ENCODE data around the gene FOXK1. TPM values are rescaled to one million over a fixed set of nuclear protein-coding genes. Genes with fewer than 3 reads are reported as not detected.

The FOXK1 gene
- total and polyA plus RNA-seq, 7 donors: 1.8 to 47.1 (median 17.1) TPM

DNA sequence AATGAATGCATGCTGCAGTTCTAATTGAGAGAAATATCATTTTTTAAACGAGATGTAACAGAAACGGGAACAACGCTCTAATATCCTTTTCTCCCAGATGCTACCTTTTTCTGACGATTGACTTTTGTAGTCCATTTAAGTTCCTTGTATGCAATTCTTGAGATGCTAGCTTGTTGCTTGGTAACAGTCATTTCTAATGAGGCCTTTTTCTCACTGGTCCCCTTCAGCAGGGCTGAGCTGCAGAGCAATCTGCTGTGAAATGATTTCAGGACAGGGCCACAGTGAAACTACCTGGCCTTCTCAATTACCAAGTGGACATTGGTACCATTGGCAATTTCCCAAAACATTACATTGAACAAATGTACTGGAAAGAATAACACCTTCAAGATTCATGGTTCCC lies 26.2 kb upstream of the FOXK1 start:
- intact Hi-C loops (cut with DNase I): no loop called here
- Histone ChIP-seq H3K4me1 (peaks cover 0 to 6% (median 5%) of the 10 kb centered on the region in 4 donors), H3K36me3 (no peaks in the 10 kb centered on the region), H3K4me3 (no peak overlapping the region), H3K27me3 (no peaks in the 10 kb centered on the region), H3K9me3 (peaks cover 0 to 15% (median 0%) of the 10 kb centered on the region in 4 donors), H3K27ac (no peak overlapping the region)
- TF ChIP-seq POLR2A (IDR thresholded peaks at IDR 0.05) (no peak), EP300 (IDR thresholded peaks at IDR 0.05) (no peak), POLR2AphosphoS5 (IDR thresholded peaks at IDR 0.05) (no peak)
- TF ChIP-seq, protein P1, sequence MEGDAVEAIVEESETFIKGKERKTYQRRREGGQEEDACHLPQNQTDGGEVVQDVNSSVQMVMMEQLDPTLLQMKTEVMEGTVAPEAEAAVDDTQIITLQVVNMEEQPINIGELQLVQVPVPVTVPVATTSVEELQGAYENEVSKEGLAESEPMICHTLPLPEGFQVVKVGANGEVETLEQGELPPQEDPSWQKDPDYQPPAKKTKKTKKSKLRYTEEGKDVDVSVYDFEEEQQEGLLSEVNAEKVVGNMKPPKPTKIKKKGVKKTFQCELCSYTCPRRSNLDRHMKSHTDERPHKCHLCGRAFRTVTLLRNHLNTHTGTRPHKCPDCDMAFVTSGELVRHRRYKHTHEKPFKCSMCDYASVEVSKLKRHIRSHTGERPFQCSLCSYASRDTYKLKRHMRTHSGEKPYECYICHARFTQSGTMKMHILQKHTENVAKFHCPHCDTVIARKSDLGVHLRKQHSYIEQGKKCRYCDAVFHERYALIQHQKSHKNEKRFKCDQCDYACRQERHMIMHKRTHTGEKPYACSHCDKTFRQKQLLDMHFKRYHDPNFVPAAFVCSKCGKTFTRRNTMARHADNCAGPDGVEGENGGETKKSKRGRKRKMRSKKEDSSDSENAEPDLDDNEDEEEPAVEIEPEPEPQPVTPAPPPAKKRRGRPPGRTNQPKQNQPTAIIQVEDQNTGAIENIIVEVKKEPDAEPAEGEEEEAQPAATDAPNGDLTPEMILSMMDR (IDR thresholded peaks at IDR 0.05): no peak
- WGBS, 2 donors: 73 to 91% methylated on average over 4 of the region's 4 CpGs
- DNase-seq: no peak

- H3K9me3 ChIP-seq: peaks cover 0 to 15% (median 0%) of the 10 kb centered on the region in 4 donors
- no peak overlapping the region for H3K4me3 ChIP-seq
- H3K27ac ChIP-seq: no peak overlapping the region
- peaks cover 0 to 14% (median 9%) of the 10 kb centered on the region in 4 donors for H3K4me1 ChIP-seq
- no peaks in the 10 kb centered on the region for H3K27me3 ChIP-seq
- DNase-seq: no peak
- no peaks in the 10 kb centered on the region for H3K36me3 ChIP-seq
- intact Hi-C loops (cut with DNase I): no loop called here
- WGBS, 2 donors: 64 to 81% methylated on average over 4 of the region's 4 CpGs
- TF ChIP-seq, protein P1 (IDR thresholded peaks at IDR 0.05): no peak
- TF ChIP-seq EP300 (IDR thresholded peaks at IDR 0.05): no peak
Measured at GRCh38 chr7:4657640-4658417, 24.3 kb upstream of the FOXK1 start.

DNA sequence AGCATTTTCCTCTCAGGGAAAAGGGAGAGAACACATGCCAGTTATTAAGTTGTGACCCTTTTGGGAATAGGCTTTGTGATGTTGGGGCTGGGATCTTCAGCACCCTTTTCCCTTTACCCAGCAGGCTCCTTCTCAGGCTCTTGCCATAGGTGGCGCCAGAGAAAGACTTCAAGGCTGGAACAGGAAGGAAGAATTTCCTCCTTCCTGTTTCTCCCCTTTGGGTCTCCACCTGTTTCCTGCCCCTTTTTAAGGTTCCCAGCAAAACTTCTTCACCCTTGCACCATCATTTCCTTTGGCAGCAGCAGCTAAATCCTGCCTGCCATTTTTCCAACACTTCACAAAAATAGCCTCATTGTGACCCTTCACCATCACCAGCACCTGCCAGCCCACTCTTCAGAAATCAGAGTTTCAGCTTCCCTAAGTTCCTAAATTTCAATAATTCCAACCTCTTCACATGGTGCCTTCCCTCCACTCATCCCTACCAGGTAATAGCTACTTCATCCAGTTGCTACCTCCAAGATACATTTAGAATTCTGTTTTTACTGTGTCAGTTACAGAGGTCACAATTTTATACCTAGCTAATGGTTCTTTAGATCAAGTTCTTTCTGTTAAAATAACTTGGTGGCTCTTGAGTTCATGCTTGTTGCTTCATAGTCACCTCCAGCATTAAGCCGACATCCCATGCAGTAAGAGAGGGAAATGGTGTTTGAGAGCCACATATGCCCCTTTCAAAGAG lies 22.4 kb upstream of the FOXK1 start:
- Histone ChIP-seq H3K27me3 (no peaks in the 10 kb centered on the region), H3K27ac (no peak overlapping the region), H3K9me3 (peaks cover 0 to 15% (median 0%) of the 10 kb centered on the region in 4 donors), H3K36me3 (no peaks in the 10 kb centered on the region), H3K4me3 (no peak overlapping the region), H3K4me1 (peaks cover 0 to 14% (median 9%) of the 10 kb centered on the region in 4 donors)
- 88 to 91% methylated on average over 2 of the region's 2 CpGs for WGBS, 2 donors
- DNase-seq: no peak
- TF ChIP-seq POLR2A (IDR thresholded peaks at IDR 0.05) (no peak), POLR2AphosphoS5 (IDR thresholded peaks at IDR 0.05) (no peak), EP300 (IDR thresholded peaks at IDR 0.05) (no peak)
- TF ChIP-seq, protein P1 (IDR thresholded peaks at IDR 0.05): no peak
- intact Hi-C loops (cut with DNase I): loop anchor here (2.0 kb wide), 1 partner anchor 17 kb away; no protein-coding TSS in a partner anchor

DNA sequence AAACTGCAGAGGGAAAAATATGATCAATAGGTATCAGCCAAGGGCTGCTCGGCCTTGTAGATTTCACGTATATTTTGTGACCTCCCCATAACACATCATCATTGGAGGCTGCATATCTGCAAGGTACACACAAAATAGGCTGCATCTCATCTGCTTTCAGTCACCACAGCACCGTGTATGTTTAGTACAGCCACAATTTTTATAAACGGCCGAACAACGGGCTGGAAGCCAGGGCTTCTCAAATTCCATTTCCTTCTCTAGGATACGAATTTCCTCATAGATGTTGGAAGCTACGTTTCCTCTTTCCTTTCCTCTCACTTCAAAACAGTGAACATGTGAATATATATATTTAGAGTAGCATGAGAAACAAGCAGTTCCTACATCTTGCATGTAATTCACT lies 20.2 kb upstream of the FOXK1 start:
- peak overlapping the region; percentile 40 to 67 (median 58) for H3K27ac ChIP-seq
- H3K4me1 ChIP-seq: peaks cover 0 to 28% (median 21%) of the 10 kb centered on the region in 4 donors
- TF ChIP-seq, protein P1 (IDR thresholded peaks at IDR 0.05): no peak
- peak in 1 of 4 donors; percentile 10 for TF ChIP-seq POLR2AphosphoS5 (IDR thresholded peaks at IDR 0.05)
- peak; percentile 75 for DNase-seq
- H3K36me3 ChIP-seq: no peaks in the 10 kb centered on the region
- no peak overlapping the region for H3K4me3 ChIP-seq
- intact Hi-C loops (cut with DNase I): loop anchor here (2.0 kb wide), 1 partner anchor 19 kb away; no protein-coding TSS in a partner anchor
- H3K9me3 ChIP-seq: peaks cover 0 to 15% (median 0%) of the 10 kb centered on the region in 4 donors
- 35 to 55% methylated on average over 8 of the region's 8 CpGs for WGBS, 2 donors
- no peaks in the 10 kb centered on the region for H3K27me3 ChIP-seq

Data from sigmoid colon (tissue), 7 donors.